ENCODE measurements around the gene CLDN4. TPM values are rescaled to one million over a fixed set of nuclear protein-coding genes. Genes with fewer than 3 reads are reported as not detected.
"Not testable (repeated sequence)": the region's sequence is repeated elsewhere in the genome, so short reads cannot be mapped to it uniquely, and the experiment has no call there.

The CLDN4 gene
- polyA plus RNA-seq, 1 donor (not counting 4 experiments of a cell fraction or from before 2014, with no cell fraction given): 7.2 TPM

DNA sequence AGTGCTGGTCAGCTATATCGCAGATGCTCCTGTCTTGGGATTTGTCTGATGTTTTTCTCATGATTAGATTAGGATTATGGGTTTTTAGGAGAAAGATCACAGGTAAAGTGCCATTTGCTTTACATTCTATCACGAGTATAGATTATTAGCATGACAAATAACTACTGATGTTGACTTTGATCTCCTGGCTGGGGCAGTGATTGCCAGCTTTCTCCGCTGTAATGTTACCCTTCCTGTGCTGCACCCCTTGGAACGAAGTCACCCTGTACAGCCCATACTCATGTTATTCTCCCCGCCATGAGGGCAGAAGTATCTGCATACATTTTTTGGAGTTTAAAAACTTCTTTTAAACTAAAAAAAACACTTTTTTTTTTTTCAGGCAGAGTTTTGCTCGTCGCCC lies 10.8 kb upstream of the CLDN4 start:
- no peak overlapping the region for H3K4me2 ChIP-seq (ENCODE audit: control insufficient read depth, extremely low read depth, insufficient read depth, low read depth, low read length)
- H3K9me3 ChIP-seq (ENCODE audit: control insufficient read depth, low read depth, low read length): no peaks in the 10 kb centered on the region
- no peaks in the 10 kb centered on the region for H3K79me2 ChIP-seq (ENCODE audit: control insufficient read depth, insufficient read depth, low read length)
- H3K4me3 ChIP-seq (ENCODE audit: control insufficient read depth in 2 of 3, extremely low read depth in 1 of 3, insufficient read depth in 2 of 3, low read depth in 1 of 3, low read length in 3 of 3): no peak overlapping the region
- dilution Hi-C loops (cut with MboI; ENCODE audit: extremely low pct_ligation_motif_present, low sequenced_read_pairs): no loop called here
- no peak for DNase-seq (ENCODE audit: low read depth, low spot score)
- H4K20me1 ChIP-seq (ENCODE audit: control insufficient read depth, extremely low read depth, insufficient read depth, low read length): no peaks in the 10 kb centered on the region
- H3K27ac ChIP-seq (ENCODE audit: control insufficient read depth, insufficient read depth, low read length): no peak overlapping the region
- H3K4me1 ChIP-seq (ENCODE audit: control insufficient read depth, extremely low read depth, insufficient read depth, low read length): peaks cover 13% of the 10 kb centered on the region
- H3K27me3 ChIP-seq (ENCODE audit: control insufficient read depth, extremely low read depth, insufficient read depth, low read length): no peaks in the 10 kb centered on the region
- H3K36me3 ChIP-seq (ENCODE audit: control insufficient read depth in 2 of 2, extremely low read depth in 1 of 2, insufficient read depth in 2 of 2, low read length in 2 of 2): no peaks in the 10 kb centered on the region
- H2AFZ ChIP-seq (ENCODE audit: control insufficient read depth, low read length): no peak overlapping the region
- no peak for FAIRE-seq
- no peak overlapping the region for H3K9ac ChIP-seq (ENCODE audit: control insufficient read depth, extremely low read depth, insufficient read depth, low read length)
- TF ChIP-seq CTCF (optimal IDR thresholded peaks at IDR 0.05 in 1 of 3, IDR thresholded peaks at IDR 0.05 in 1 of 3, conservative IDR thresholded peaks at IDR 0.05 in 1 of 3; ENCODE audit: extremely low read depth in 1 of 3, insufficient read depth in 2 of 3, low read length in 3 of 3) (no peak), EZH2 (IDR thresholded peaks at IDR 0.05; ENCODE audit: low read length) (no peak)
- H3K9me1 ChIP-seq (ENCODE audit: control insufficient read depth, extremely low read depth, insufficient read depth, low read length): no peaks in the 10 kb centered on the region

DNA sequence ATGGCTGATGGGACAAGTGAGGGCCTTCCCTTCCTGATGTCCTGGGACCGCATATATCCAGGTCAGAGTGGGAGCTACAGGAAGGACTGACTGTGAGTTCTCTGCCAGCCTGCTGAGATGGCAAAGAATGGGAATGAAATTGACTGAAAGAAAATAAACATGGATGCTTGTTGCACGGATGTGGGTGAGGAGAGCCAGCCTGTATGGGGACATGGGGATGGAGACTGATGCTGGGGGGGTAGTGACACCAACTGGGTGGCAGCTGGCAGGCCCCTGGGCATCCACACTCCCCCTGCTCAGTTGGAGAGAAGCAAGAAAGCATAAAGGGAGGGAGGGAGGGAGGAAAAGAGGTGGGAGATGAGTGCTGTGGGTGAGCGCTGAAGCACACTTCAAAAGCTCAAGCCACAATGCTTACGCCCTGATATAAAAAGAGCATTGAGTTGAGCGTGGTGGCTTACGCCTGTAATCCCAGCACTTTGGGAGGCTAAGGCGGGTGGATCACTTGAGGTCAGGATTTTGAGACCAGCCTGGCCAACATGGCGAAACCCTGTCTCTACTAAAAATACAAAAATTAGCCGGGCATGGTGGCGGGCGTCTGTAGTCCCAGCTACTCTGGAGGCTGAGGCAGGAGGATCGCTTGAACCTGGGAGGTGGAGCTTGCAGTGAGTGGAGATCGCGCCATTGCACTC lies 9.1 kb upstream of the CLDN4 start:
- H3K79me2 ChIP-seq (ENCODE audit: control insufficient read depth, insufficient read depth, low read length); H3K36me3 ChIP-seq (ENCODE audit: control insufficient read depth in 2 of 2, extremely low read depth in 1 of 2, insufficient read depth in 2 of 2, low read length in 2 of 2); H3K4me2 ChIP-seq (ENCODE audit: control insufficient read depth, extremely low read depth, insufficient read depth, low read depth, low read length); DNase-seq (ENCODE audit: low read depth, low spot score); H3K9me1 ChIP-seq (ENCODE audit: control insufficient read depth, extremely low read depth, insufficient read depth, low read length); H3K27ac ChIP-seq (ENCODE audit: control insufficient read depth, insufficient read depth, low read length); H3K27me3 ChIP-seq (ENCODE audit: control insufficient read depth, extremely low read depth, insufficient read depth, low read length); FAIRE-seq; dilution Hi-C loops (cut with MboI; ENCODE audit: extremely low pct_ligation_motif_present, low sequenced_read_pairs); H3K9ac ChIP-seq (ENCODE audit: control insufficient read depth, extremely low read depth, insufficient read depth, low read length); H3K9me3 ChIP-seq (ENCODE audit: control insufficient read depth, low read depth, low read length); H4K20me1 ChIP-seq (ENCODE audit: control insufficient read depth, extremely low read depth, insufficient read depth, low read length); H2AFZ ChIP-seq (ENCODE audit: control insufficient read depth, low read length); H3K4me3 ChIP-seq (ENCODE audit: control insufficient read depth in 2 of 3, extremely low read depth in 1 of 3, insufficient read depth in 2 of 3, low read depth in 1 of 3, low read length in 3 of 3): not testable (repeated sequence)
- peaks cover 13% of the 10 kb centered on the region for H3K4me1 ChIP-seq (ENCODE audit: control insufficient read depth, extremely low read depth, insufficient read depth, low read length)
